ENCODE measurements around the gene KNL1. TPM values are rescaled to one million over a fixed set of nuclear protein-coding genes. Genes with fewer than 3 reads are reported as not detected.

Gene KNL1
- total and polyA plus RNA-seq, 4 donors = 0.45 to 5.4 (median 0.74) TPM

GRCh38 chr15:40549894-40550293 is 44.2 kb upstream of the KNL1 start:
- WGBS, 2 donors = 79 to 89% methylated on average over 8 to 9 of the region's 9 CpGs
- Histone ChIP-seq H3K9me3 (ENCODE audit: control insufficient read depth in 4 of 4, insufficient read depth in 3 of 4, low read length in 3 of 4) (peaks cover 0 to 1% (median 0%) of the 10 kb centered on the region in 4 donors), H3K4me3 (no peak overlapping the region), H3K36me3 (ENCODE audit: control insufficient read depth in 4 of 4, insufficient read depth in 4 of 4, low read length in 4 of 4) (peaks cover 2 to 18% (median 8%) of the 10 kb centered on the region in 4 donors), H3K27ac (ENCODE audit: low read depth in 1 of 2, low read length in 1 of 2) (peak overlapping the region in 1 of 2 donors; percentile 75), H3K4me1 (ENCODE audit: control insufficient read depth in 5 of 5, insufficient read depth in 5 of 5, low read length in 5 of 5) (peaks cover 0 to 22% (median 0%) of the 10 kb centered on the region in 5 donors), H3K27me3 (ENCODE audit: control insufficient read depth in 3 of 3, insufficient read depth in 3 of 3, low read length in 2 of 3) (no peaks in the 10 kb centered on the region), H3K9ac (ENCODE audit: insufficient read depth in 1 of 2, low read length in 2 of 2) (no peak overlapping the region)
- TF ChIP-seq CTCF (IDR thresholded peaks at IDR 0.05; ENCODE audit: control extremely low read depth, extremely low read depth) = no peak
- ATAC-seq (ENCODE audit: insufficient read depth, low FRiP score) (no peak), DNase-seq (no peak)

GRCh38 chr15:40550341-40551037 is 43.6 kb upstream of the KNL1 start:
- DNase-seq (no peak), ATAC-seq (ENCODE audit: insufficient read depth, low FRiP score) (no peak)
- Histone ChIP-seq H3K27me3 (ENCODE audit: control insufficient read depth in 3 of 3, insufficient read depth in 3 of 3, low read length in 2 of 3) (no peaks in the 10 kb centered on the region), H3K9me3 (ENCODE audit: control insufficient read depth in 4 of 4, insufficient read depth in 3 of 4, low read length in 3 of 4) (peaks cover 0 to 1% (median 0%) of the 10 kb centered on the region in 4 donors), H3K36me3 (ENCODE audit: control insufficient read depth in 4 of 4, insufficient read depth in 4 of 4, low read length in 4 of 4) (peaks cover 2 to 18% (median 9%) of the 10 kb centered on the region in 4 donors), H3K9ac (ENCODE audit: insufficient read depth in 1 of 2, low read length in 2 of 2) (no peak overlapping the region), H3K4me3 (no peak overlapping the region), H3K27ac (ENCODE audit: low read depth in 1 of 2, low read length in 1 of 2) (peak overlapping the region in 1 of 2 donors; percentile 52), H3K4me1 (ENCODE audit: control insufficient read depth in 5 of 5, insufficient read depth in 5 of 5, low read length in 5 of 5) (peaks cover 0 to 22% (median 0%) of the 10 kb centered on the region in 5 donors)
- WGBS, 2 donors = 79 to 82% methylated on average over 6 of the region's 6 CpGs
- TF ChIP-seq CTCF (IDR thresholded peaks at IDR 0.05; ENCODE audit: control extremely low read depth, extremely low read depth) = no peak

GRCh38 chr15:40554161-40554525 is 39.9 kb upstream of the KNL1 start:
- Histone ChIP-seq H3K9me3 (ENCODE audit: control insufficient read depth in 4 of 4, insufficient read depth in 3 of 4, low read length in 3 of 4) (no peaks in the 10 kb centered on the region), H3K36me3 (ENCODE audit: control insufficient read depth in 4 of 4, insufficient read depth in 4 of 4, low read length in 4 of 4) (peaks cover 7 to 20% (median 10%) of the 10 kb centered on the region in 4 donors), H3K4me3 (no peak overlapping the region), H3K9ac (ENCODE audit: insufficient read depth in 1 of 2, low read length in 2 of 2) (no peak overlapping the region), H3K27ac (ENCODE audit: low read depth in 1 of 2, low read length in 1 of 2) (peak overlapping the region in 1 of 2 donors; percentile 24), H3K4me1 (ENCODE audit: control insufficient read depth in 5 of 5, insufficient read depth in 5 of 5, low read length in 5 of 5) (peaks cover 0 to 12% (median 0%) of the 10 kb centered on the region in 5 donors), H3K27me3 (ENCODE audit: control insufficient read depth in 3 of 3, insufficient read depth in 3 of 3, low read length in 2 of 3) (no peaks in the 10 kb centered on the region)
- no peak for TF ChIP-seq CTCF (IDR thresholded peaks at IDR 0.05; ENCODE audit: control extremely low read depth, extremely low read depth)
- WGBS, 2 donors = 68 to 94% methylated on average over 4 of the region's 4 CpGs
- ATAC-seq (ENCODE audit: insufficient read depth, low FRiP score) = no peak
- DNase-seq = no peak

All from lung (tissue), 12 donors.